Measurements from ENCODE around the gene EYA2.

DNA sequence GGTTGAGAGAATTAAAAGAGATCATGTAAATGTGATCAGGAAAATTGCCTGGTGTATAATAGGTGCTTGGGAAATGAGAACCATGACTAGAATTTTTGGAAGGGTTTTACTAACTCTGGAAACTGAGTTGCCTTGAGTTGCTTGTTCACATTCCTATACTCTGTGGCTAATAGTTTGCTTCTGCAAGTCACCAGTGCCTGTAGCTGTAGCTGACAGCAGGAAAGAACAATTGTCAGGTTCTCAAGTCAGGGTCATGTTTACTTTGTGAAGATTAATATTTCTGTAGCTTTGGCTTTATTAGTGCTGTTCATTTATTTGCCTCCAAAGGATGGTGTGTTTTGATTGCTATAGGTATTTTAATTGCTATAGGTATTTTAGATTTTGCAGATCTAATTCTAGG lies 86.5 kb downstream of the EYA2 start:
- TF ChIP-seq POLR2A (IDR thresholded peaks at IDR 0.05; ENCODE audit: low read depth, low read length): no peak
- TF ChIP-seq USF2 (IDR thresholded peaks at IDR 0.05; ENCODE audit: low read depth, low read length): no peak
- no peak for TF ChIP-seq MAFK (IDR thresholded peaks at IDR 0.05; ENCODE audit: low read depth, low read length)
- TF ChIP-seq, protein P1, sequence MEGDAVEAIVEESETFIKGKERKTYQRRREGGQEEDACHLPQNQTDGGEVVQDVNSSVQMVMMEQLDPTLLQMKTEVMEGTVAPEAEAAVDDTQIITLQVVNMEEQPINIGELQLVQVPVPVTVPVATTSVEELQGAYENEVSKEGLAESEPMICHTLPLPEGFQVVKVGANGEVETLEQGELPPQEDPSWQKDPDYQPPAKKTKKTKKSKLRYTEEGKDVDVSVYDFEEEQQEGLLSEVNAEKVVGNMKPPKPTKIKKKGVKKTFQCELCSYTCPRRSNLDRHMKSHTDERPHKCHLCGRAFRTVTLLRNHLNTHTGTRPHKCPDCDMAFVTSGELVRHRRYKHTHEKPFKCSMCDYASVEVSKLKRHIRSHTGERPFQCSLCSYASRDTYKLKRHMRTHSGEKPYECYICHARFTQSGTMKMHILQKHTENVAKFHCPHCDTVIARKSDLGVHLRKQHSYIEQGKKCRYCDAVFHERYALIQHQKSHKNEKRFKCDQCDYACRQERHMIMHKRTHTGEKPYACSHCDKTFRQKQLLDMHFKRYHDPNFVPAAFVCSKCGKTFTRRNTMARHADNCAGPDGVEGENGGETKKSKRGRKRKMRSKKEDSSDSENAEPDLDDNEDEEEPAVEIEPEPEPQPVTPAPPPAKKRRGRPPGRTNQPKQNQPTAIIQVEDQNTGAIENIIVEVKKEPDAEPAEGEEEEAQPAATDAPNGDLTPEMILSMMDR (conservative IDR thresholded peaks at IDR 0.05; ENCODE audit: low read depth, low read length): no peak
- TF ChIP-seq CEBPB (IDR thresholded peaks at IDR 0.05; ENCODE audit: low read depth, low read length): no peak
- TF ChIP-seq SMC3 (IDR thresholded peaks at IDR 0.05; ENCODE audit: low read depth, low read length): no peak
- no peak for TF ChIP-seq RCOR1 (IDR thresholded peaks at IDR 0.05; ENCODE audit: insufficient replicate concordance, low read length)
- TF ChIP-seq BHLHE40 (IDR thresholded peaks at IDR 0.05; ENCODE audit: low read depth, low read length): no peak
- no peak for TF ChIP-seq CHD1 (IDR thresholded peaks at IDR 0.05; ENCODE audit: low read depth, low read length)
- no peak for TF ChIP-seq RAD21 (IDR thresholded peaks at IDR 0.05; ENCODE audit: low read length)
- TF ChIP-seq FOS (IDR thresholded peaks at IDR 0.05; ENCODE audit: low read depth, low read length): no peak

All from IMR-90 (cell line).